IPS-NIHi7 (cell line): ENCODE results near the gene NKAP.
"Not testable (repeated sequence)": the region's sequence is repeated elsewhere in the genome, so short reads cannot be mapped to it uniquely, and the experiment has no call there.

Experiments used
- DNase-seq: peaks from one replicate; pipeline ENCODE4 v3.0.0; 2012; ENCODE audit warnings: mixed read lengths; ENCODE audit errors: extremely low spot score

Gene NKAP

DNA sequence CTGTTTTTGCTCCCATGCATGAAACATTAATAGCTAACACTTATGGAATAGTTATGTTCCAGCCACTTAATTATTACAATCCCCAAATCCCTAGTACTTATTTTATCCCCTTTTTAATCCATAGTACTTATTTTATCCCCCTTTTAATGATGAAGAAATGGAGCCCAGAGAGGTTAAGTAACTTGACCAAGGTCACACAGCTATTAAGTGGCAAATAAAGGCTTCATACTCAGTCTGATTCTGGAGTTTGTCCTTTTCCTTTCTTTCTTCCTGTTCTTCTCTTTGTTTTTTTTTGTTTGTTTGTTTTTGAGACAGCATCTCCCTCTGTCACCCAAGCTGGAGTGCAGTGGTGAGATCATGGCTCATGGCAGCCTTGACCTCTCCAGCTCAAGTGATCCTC lies 2.2 kb downstream of the NKAP start:
- no peak for DNase-seq

DNA sequence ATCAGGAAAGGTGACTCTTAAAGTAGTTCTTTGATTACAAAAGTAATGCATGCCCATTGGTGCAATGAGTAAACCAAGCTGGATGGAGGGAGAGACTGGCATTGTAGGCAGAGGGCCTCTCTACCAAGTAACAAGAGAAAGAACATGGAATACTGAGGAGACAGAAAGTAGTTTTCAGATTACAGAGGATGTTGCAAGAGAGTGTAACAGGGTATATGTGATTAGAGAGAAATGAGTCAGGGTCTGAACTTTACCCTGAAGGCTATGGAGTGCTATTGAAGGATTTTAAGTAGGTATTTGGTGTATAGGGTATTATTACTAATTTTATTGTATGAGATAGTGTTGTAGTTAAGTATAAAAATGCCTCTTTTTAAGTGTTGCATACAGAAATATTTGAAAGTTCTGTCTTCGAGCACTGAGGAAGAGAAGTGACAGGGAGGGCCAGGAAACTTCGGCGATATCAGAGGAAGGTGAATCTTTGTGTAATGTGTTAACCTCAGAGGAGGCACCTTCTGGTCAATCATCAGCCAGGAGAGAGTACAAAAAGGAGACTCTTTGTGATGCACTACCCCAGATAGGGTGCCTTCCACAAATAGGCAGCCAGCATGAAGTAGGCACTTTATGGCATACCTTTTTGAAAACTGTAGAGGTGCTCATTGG lies 8.2 kb downstream of the NKAP start:
- no peak for DNase-seq

DNA sequence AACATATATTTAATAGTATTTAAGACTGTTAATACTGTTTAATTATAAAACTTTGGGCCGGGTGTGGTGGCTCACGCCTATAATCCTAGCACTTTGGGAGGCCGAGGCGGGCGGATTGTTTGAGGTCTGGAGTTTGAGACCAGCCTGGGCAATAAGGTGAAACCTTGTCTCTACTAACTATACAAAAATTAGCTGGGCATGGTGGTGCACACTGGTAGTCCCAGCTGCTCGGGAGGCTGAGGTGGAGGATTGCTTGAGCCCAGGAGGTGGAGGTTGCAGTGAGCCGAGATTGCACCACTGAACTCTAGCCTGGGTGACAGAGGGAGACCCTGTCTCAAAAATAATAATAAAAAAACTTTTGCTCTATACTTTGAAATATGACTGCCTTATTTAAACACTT lies 21.2 kb downstream of the NKAP start:
- not testable (repeated sequence) for DNase-seq

DNA sequence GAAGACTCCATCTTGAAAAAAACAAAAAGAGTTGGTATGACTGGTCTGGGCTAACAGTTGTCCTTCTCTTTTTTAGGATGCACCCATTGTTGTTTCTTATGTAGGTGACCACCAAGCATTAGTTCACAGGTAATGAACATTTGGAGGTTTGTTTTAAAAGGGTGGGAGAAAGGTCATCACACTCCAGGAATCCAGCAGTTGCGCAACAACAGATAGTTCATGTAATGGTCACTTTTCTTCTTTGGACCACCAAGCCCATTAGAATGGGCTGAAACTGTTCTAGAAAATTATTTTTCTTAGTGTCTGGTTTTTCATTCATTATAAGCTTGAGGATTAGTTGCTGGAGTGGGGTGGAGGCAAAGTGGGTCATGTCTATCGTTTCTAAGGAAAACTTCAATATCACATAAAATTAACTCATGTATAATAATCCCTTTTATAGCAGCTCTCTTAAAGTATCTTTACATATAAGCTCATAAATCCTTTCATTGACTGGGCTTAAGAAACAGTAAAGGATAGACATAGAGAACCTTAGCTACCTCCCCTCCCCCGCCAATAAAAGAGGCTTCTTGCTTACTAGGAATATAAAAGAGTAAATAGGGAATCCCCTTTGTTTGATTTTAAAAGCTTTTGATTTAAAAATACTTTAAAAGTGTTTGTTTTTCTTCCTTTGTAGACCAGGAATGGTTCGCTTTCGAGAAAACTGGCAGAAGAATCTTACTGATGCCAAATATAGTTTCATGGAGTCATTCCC lies 23.5 kb downstream of the NKAP start:
- no peak for DNase-seq

DNA sequence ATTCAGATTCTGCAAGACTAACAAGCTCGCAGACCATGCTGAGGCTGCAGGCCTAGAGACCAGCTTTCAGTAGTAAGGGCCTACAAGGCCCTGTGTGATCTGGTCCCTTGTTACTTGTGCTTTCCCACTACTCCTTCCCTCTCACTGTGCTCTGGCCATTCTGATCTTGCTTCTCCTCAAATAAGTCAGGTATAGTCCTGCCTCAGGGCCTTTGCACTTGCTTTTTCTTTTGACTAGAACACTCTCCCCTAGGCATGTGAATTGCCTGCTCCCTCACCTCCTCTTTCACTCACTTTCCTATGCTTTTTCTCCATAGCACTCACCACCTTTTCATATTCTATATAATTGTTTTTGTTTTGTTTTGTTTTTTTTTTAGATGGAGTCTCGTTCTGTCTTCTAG lies 25.7 kb downstream of the NKAP start:
- DNase-seq = no peak

DNA sequence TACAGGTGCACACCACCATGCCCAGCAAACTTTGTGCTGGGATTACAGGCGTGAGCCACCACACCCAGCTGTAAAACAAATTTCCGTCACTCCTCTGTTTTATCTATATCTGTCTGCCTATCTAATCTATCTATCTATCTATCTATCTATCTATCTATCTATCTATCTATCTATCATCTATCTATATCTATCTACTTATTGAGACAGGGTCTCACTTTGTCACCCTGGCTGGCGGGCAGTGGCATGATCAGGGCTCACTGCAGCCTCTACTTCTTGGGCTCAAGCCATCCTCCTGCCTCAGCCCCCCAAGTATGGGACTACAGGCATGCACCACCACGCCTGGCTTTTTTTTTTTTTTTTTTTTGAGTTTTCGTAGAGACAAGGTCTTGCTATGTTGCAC lies 27.2 kb downstream of the NKAP start:
- no peak for DNase-seq

DNA sequence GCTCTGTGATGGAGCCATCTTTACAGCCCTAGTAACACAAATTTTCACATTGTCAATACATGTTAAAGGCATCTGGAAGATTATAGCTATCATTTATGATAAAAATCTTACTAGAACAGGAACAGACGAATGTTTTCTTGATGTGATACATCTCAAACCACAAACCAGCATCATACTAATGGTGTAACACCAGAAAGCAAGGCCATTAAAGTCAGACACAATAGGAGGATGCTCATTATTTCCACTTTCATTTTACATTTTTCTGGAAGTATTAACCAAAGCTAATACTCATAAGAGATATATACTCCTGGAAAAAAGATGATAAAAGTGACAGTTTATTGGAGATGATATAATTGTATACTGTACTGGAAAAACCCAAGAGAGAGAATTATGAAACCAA lies 42.6 kb downstream of the NKAP start:
- DNase-seq = no peak

DNA sequence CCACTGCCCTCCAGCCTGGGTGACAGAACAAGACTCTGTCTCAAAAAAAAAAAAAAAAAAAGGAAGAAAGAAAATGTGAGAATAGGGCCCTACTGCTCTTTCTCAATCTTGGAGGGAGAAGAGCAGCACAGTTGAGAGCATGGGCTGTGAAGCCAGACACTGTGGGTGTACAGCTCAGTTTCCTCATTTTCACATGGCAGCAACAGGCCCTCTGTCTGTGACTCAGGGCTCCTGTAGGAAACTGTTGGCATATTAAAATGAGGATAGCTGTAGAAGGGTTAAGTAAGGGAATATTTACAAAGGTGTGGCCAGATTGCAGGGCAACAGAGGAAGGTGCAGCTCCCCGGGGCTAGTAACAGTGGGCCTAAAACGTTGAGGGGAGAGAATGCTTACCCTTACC lies 44.4 kb downstream of the NKAP start:
- no peak for DNase-seq

DNA sequence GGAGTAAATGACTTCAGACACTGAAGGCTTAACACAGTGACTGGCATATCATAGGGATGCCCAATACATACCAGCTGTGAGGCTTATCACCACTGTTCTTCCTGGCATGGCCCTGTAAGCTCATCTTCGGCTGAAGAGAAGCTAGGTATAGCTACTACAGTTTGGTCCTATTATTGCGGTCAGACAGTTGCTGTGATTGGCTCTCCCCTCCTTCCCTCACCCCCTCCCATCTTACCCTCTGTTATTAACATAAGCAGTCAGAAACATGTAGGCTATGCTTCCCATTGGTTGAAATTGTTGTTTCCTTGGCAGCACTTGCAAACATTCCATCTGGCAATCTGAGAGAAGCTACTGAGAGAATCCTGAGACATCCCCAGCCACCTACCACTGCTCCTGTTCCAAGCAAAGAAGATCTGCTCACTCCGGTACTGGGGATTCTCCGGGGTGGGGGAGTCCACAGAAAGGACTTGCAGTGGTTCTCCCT lies 47.7 kb downstream of the NKAP start, which contains the start of gene AKAP14:
Gene AKAP14, plus strand, starts transcription at position 51 of the 484 bp plus-strand sequence. CDS start 7,331 bp downstream, outside the sequence.
- peak; percentile 14 for DNase-seq

DNA sequence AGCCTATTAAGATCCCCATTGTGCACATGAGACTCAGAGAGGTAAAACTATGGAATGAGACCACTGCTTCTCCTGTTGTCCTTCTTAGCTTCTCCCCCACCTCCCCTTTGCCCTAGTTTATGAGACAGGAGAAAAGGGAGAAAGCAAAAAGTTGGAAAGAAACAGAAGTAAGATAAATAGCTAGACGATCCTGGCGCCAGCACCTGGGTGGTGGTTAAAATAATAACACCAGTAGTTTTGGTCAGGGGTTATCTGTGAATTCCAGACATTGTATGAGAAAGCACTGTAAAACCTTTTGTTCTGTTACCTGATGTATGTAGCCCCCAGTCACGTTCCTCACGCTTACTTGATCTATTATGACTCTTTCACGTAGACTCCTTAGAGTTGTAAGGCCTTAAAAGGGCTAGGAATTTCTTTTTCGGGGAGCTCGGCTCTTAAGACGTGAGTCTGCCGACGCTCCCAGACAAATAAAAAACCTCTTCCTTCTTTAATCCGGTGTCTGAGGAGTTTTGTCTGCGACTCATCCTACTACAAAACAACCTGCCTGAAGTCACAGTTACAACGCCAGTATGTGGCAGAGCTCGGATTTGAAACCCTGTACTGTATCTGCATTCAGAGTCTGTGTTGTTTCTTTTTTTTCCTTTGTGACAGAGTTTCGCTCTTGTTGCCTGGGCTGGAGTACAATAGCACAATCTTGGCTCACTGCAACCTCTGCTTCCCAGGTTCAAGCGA lies 51.4 kb downstream of the NKAP start:
- DNase-seq = not testable (repeated sequence)

DNA sequence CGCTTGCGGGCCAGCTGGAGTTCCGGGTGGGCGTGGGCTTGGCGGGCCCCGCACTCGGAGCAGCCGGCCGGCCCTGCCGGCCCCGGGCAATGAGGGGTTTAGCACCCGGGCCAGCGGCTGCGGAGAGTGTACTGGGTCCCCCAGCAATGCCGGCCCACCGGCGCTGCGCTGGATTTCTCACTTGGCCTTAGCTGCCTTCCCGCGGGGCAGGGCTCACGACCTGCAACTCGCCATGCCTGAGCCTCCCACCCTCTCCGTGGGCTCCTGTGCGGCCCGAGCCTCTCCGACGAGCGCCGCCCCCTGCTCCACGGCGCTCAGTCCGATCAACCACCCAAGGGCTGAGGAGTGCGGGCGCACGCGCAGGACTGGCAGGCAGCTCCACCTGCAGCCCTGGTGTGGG lies 52.9 kb downstream of the NKAP start:
- DNase-seq = not testable (repeated sequence)

DNA sequence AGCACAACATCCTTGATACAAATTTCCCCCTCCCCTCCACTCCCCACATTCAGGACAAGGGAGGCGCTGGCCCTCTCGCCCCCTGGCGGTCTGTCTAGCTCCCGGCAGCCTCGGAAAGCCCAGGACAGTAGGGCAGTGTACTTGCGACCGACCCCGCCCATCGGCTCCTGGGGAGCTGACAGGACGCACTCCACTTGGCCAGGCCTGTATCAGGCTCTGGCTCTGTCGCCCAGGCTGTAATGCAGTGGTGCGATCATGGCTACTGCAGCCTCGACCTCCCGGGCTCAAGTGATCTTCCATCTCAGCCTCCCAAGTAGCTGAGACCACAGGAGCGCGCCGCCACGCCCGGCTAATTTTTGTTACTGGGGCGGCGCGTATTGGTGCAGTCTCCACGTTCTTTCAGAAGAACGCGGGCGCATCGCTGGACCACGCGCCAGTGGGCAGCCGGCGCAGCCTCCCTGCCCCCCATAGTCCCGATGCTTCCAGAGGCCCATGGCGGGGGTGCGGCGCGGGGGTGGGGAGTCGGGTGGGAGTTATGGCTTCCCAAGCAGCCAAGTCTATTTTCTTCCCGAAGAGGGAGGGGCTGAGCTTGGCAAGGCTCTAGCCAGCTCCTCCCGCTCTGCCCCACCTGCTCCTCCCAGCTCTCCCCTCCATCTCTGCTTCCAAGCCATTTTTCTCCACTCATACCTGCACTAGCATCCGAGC lies 55.7 kb downstream of the NKAP start:
- peak; percentile 80 for DNase-seq

DNA sequence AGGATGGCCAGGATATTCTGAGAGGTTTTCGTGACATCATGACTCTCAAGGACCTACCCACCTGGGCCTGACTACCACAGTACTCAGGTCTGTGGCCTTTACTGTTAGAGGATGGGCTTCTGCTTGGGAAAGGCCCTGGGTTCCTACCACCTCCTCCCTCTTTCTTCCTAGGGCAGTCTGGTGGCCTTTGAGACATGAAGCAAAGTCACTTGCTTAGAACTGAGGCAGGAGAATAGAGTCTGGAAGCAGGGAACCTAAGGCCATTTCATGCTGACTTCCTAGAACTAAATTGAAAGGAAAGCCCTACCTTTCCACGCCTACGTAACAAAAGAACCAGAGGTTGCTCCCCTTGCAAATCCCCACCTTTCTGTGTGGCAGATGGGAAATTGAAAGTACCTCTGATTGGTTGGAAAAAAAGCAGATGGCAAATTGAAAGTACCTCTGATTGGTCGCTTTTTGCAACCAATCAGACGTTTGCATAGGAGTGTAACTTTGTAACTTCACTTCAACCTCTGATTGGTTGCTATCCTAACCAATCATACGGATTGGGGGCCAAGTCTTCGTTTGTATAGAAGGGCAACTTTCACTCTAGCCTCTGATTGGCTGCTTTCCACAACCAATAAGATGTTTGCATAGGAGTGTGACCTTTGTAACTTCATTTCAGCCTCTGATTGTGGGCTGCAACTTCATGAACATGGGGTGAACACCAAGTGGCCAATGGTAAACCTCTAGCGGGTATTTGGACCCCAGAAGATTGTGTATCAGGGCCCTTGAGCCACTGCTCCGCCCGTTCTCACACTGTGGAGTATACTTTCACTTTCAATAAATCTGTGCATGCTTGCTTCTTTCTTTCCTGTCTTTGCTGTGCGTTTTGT lies 57.8 kb downstream of the NKAP start:
- DNase-seq = no peak

DNA sequence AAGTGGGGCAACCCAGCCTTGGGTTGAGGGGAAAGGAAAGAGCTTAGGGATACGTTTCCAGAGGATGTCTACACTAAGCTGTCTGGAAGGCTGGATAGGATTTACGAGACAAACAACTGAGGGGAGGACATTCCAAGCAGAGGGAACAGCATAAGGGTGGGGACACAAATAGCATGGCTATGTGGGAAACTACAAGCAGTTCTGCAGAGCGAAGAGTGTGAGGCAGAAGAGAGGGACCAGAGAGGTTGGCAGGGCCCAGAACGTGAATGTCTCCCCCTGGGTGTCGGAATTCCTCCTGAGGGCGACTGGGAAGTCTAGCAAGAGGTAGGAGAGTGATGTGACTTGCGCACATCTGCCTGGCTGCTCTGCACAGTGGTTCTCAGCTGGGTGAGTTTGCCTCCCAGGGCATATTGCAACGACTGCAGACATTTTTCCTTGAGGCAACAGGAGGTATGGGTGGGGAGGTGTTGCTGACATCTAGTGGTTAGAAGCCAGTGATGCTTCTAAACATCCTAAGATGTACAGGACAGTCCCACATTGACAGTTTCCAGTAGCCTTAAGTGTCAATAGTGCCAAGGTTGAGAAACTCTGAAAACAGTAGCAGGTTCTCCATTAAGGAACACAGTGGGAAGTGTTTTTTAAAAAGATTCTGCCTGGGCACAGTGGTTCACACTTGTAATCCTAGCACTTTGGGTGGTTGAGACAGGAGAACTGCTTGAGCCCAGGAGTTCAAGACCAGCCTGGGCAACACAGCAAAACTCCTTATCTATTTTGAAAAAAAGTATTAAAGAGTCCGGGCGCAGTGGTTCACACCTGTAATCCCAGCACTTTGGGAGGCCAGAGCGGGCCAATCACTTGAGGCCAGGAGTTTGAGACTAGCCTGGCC lies 62.8 kb downstream of the NKAP start:
- peak; percentile 47 for DNase-seq

DNA sequence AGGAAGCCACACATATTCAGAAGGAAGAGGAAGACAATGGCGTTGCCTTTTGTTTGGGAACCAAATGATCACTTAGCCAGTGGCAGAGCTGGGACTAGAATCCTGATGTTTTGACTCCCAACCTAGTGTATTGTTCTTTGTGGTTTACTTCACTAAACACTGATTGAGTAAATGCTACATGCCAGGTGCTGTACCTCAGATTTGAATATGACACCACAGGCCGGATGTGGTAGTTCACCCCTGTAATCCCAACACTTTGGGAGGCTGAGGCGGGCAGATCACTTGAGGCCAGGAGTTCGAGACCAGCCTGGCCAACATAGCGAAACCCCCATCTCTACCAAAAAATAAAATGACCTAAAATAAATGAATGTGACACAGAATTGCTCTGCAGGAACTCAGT lies 63.5 kb downstream of the NKAP start:
- no peak for DNase-seq

DNA sequence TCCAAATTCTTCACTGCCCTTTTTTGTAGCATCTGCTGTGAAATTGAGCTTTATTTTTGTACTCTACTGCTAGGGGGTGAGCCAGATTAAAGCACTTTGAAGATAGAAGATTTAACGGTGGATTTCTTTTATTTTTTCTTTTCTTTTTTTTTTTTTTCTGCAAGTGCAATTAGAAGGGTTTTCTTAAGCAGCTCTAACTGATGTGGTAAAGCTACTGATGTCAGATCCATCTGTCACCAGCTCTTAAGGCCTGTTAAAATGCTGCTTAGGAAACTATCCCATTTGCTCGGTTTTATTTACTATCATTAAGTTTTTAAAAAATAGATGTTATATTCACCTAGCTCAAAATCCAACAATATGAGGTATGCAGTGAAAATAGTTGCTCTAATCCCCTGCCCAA lies 64.8 kb downstream of the NKAP start:
- no peak for DNase-seq

DNA sequence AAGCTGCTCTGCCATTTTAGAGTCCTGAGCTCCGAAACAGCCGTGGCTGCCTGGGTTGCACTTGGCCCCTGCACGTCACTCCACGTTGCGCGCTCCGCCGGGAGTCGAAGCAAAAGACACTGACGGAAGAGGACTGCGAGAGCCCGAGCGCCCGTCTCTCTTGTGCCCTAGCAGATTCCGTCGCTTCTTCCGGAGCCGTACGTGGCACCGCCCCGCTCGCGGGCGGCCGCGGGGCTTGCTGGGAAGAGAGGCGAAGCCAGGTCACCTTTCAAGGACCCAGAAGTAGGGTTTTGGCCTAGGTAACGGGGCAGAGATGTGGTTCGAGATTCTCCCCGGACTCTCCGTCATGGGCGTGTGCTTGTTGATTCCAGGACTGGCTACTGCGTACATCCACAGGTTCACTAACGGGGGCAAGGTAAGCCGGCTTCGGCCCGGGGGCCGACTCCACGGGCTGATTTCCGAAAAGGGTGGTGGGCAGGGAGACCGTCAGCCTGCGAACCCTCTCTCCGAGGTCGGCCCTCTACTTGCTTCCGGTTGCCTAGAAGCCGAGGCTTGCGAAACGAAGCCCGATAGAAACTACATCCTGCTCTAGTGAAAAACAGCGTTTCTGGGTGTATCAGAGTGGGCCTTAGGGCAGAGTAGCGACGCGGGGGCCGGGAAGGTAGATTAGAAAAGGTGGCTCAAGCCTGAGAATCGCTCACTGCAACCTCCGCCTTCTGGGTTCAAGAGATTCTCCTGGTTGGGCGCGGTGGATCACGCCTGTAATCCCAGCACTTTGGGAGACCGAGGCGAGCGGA lies 71.8 kb downstream of the NKAP start, which contains the start of the genes NDUFA1 and RNF113A:
Gene NDUFA1, plus strand, starts transcription at position 234 of the 797 bp plus-strand sequence. Its CDS starts 80 bp downstream, at position 314.
Gene RNF113A, minus strand, starts transcription at position 135 of the 797 bp plus-strand sequence. Its CDS starts 120 bp downstream, at position 15.
- peak; percentile 76 for DNase-seq

DNA sequence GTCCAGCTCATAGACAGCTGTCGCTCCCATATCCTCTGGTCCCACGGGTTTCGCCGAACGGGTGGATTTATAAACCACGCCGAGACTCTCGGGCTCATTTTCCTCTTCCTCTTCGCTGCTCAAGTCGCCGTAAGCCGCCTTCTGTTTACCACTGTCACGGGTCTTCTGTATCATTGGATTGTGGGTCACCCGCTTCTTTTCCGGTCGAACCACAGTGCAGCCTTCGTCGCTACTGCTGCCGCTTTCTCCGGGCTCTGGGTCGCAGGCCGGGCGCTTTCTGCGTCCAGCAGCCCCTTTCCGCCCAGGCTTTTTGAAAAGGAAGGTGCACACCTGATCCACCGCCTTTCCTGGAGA lies 72.3 kb downstream of the NKAP start:
- peak; percentile 12 for DNase-seq
